Frontal cortex (tissue), 4 donors: Measurements from ENCODE around the gene TBPL2. TPM values are rescaled to one million over a fixed set of nuclear protein-coding genes. Genes with fewer than 3 reads are reported as not detected.
"Not testable (repeated sequence)": the region's sequence is repeated elsewhere in the genome, so short reads cannot be mapped to it uniquely, and the experiment has no call there.

Source experiments
- DNase-seq, 2 donors: peaks; one replicate each; pipeline ENCODE4 v3.0.0; 2012; ENCODE audit warnings: low spot score in 2 of 2
- FAIRE-seq: peaks from 2 replicates; lab custom pipeline; 2012; peaks lifted over from hg19 to GRCh38; lab: Jason Lieb, UNC
- total RNA-seq: library from RNA; depleted of rRNA; stranded (reverse); fragments of >200 nt; gene quantifications from one replicate; pipeline ENCODE4 v1.2.3, GENCODE V29; 2014
- donor health status: control.
- donor health status: control.
- donor health status: control.

The TBPL2 gene
- not detected for total RNA-seq

GRCh38 chr14:55440385-55440784, at the start of gene TBPL2:
TBPL2 (minus strand) TSS chr14:55440616; CDS start chr14:55440449, 167 bp downstream.
- DNase-seq (no peak), FAIRE-seq (no peak)

GRCh38 chr14:55488204-55488603, 47.8 kb upstream of the TBPL2 start:
- DNase-seq (no peak), FAIRE-seq (no peak)

- no peak for FAIRE-seq
- no peak for DNase-seq
Measured at GRCh38 chr14:55482936-55483605, 42.7 kb upstream of the TBPL2 start.

- no peak for DNase-seq
- FAIRE-seq, result no peak
Measured at GRCh38 chr14:55481769-55482168, 41.4 kb upstream of the TBPL2 start.

DNA sequence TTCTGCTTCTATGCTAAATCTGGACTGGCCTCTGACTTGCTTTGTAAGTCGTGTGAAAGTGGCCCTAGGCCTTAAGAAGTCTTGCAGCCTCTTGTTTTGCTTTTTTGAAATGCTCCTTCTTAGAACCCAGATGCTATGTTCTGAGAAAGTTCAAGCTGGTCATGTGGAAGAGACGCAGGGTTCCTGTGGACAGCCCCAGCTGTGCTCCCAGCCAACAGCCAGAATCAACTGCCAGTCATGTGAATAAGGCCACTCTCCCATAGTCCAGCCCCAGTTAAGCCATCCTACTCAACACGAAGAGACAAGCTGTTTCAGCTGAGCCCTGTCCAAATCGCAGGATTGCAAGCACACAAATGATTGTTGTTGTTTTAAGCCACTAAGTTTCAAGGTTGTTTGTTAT, 37.3 kb upstream of the TBPL2 start:
- FAIRE-seq (no peak), DNase-seq (peak in 1 of 2 donors; percentile 18)

DNA sequence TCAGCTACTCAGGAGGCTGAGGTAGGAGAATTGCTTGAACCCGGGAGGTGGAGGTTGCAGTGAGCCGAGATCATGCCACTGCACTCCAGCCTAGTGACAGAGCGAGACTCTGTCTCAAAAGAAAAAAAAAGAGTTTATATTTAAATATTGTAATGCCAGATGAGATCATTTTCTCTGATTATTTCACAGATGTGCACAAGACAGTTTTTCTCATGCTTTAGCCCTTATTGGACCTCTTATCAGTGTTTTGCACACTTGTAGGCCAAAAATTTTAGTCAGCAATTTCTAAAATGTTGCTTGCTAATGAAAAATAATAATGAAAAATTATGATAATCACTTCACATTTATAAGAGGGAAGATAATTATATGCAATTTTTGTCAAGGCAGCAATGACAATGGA, 36.0 kb upstream of the TBPL2 start:
- not testable (repeated sequence) for DNase-seq, FAIRE-seq

DNA sequence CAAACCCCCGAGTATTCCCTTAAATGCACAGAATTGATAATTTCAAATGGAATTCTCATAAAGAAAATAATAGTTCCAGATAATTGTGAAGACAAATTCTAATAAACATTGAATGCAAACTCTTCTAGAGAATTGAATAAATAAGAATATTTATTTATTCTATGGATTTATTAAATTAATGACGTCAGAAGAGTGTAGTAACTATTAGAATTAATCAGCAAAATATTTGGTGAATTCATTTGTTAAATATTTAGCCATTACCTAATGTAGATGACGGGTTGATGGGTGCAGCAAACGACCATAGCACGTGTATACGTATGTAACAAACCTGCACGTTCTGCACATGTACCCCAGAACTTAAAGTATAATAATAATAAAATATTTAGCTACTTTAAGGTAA, 33.4 kb upstream of the TBPL2 start:
- FAIRE-seq, result no peak

GRCh38 chr14:55470025-55470424, 29.6 kb upstream of the TBPL2 start:
- DNase-seq (no peak), FAIRE-seq (no peak)

More for the DNA sequence above, 33.4 kb upstream of the TBPL2 start:
- no peak for DNase-seq

- no peak for DNase-seq
- FAIRE-seq, result no peak
Measured at GRCh38 chr14:55467307-55467706, 26.9 kb upstream of the TBPL2 start.

GRCh38 chr14:55458800-55459515, 18.5 kb upstream of the TBPL2 start:
- DNase-seq (no peak), FAIRE-seq (no peak)

DNA sequence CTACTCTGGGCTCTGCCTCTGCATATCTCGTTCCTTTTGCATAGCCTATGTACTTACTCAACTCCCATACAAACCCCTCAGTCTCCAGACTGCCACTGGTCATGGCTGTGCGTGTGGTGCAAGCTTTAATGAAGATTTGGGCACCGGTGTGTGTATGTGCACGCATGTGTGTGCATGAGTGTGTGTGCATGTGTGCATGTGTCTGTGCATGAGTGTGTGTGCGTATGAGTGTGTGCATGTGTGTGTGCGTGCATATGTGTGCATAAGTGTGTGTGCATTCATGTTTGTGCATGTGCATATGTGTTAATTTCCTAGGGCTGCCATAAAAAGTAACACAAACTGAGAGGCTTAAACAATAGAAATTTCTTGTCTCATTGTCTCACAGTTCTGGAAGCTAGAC, 17.1 kb upstream of the TBPL2 start:
- no peak for FAIRE-seq
- DNase-seq, result no peak

GRCh38 chr14:55456411-55456810, 16.0 kb upstream of the TBPL2 start:
- not testable (repeated sequence) for DNase-seq, FAIRE-seq

- FAIRE-seq (no peak), DNase-seq (peak in 1 of 2 donors; percentile 30)
Measured at GRCh38 chr14:55454264-55455002, 14.0 kb upstream of the TBPL2 start.

DNA sequence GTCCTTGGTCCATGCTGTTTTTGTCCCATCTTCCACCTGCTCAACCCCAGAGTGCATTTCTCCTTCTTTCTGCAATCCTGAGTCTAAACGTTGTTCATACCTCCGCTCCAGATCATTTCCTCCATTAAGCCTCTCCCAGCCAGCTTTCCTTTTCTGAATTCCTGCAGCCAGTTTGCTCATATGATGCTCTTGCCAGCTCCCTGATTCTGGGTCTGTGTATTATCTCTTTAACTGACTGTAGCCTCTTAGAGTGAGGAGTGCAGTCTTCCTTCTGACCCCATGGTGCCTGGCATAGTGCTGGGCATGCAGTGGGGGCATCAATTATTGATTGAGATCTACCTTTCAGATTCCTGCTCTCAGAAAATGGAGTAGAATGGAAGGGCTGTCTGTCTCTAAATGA, 11.5 kb upstream of the TBPL2 start:
- no peak for DNase-seq

GRCh38 chr14:55451398-55451797, 11.0 kb upstream of the TBPL2 start:
- no peak for FAIRE-seq

More for the DNA sequence above, 11.5 kb upstream of the TBPL2 start:
- no peak for FAIRE-seq

GRCh38 chr14:55450987-55451386, 10.6 kb upstream of the TBPL2 start:
- FAIRE-seq (no peak), DNase-seq (no peak)

More at GRCh38 chr14:55451398-55451797, 11.0 kb upstream of the TBPL2 start:
- DNase-seq, result no peak

DNA sequence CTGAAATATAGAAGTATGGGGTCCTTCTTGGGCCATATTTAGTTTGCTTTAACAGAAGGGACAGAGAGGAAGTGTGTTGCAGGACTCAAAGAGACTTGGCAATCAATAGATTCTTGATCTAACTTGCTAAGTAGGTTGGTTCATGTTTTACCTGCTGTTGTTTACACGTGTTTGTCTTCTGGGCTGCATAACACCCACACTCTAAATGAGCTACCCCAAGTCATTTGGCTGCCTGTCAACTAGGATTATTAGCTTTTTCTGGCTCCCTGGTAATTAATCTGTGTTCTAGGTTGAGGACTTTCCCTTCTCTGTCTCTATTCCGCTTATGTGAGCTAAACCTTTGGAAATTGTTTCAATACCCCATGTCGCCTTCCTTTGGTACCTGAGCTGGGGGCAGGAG, 10.1 kb upstream of the TBPL2 start:
- FAIRE-seq (no peak), DNase-seq (no peak)

- DNase-seq, result no peak
- no peak for FAIRE-seq
Measured at GRCh38 chr14:55450124-55450523, 9.7 kb upstream of the TBPL2 start.

DNA sequence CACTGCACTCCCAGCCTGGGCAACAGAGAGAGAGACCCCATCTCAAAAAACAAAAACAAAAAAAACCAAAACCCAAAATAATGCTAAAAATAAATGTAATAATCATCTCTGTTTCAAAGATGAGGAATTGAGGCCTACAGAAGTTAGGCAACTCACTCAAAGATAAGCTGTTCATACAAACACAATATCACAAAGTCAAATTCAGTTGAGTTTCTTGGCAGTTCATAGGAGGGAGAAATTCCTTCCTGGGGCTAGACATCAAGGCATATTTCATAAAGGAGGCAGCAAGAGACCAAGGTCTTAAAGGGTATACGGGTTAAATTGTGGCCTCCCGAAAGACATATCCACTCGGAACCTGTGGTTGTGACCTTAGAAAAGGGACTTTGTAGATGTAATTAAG, 8.7 kb upstream of the TBPL2 start:
- FAIRE-seq, result no peak

DNA sequence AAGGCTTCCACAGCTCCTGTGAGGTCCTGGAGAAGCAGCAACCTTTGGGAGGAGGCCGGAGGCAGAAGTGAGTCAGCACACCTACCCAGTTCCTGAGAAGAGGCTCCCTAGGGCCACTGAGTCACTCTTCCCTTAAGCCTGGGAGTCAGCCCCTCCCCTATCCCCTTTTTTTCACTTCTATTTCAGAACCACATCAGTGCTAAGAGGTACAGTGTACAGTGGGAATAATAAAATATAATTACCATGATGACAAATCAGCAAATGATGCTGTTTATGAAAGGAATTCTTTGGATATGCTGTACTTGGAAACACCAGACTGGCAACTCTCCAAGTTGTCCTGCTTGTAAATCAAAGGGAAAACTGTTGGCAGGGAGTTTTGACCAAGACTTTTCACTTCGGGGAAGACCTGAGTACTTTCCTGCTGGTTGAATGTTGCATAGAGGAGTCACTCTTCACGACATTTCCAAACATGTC, 7.8 kb upstream of the TBPL2 start:
- FAIRE-seq (no peak), DNase-seq (peak in 1 of 2 donors; percentile 29)

More for the DNA sequence above, 8.7 kb upstream of the TBPL2 start:
- no peak for DNase-seq

DNA sequence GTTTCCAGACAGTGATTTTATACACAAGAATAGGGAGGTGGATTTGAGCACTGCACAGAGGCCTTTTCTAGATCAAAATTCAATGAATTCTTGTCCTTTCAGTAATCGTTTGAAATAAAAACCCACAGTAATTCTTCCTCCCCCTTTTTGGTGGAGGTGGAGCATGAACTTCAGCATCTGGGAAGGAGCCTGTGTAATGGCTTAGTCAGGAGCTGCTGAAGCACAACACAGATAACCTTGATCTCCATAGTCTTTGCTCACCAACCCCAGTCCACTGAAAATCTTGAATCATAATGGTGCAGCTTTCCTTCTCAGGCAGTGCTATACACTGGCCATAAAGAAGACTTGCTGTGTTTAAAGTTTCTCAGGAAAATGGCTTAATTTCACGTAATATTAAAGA, 6.4 kb upstream of the TBPL2 start:
- FAIRE-seq, result no peak

More for the DNA sequence above, 6.4 kb upstream of the TBPL2 start:
- DNase-seq, result no peak
